ENCODE measurements around the gene PML.

DNA sequence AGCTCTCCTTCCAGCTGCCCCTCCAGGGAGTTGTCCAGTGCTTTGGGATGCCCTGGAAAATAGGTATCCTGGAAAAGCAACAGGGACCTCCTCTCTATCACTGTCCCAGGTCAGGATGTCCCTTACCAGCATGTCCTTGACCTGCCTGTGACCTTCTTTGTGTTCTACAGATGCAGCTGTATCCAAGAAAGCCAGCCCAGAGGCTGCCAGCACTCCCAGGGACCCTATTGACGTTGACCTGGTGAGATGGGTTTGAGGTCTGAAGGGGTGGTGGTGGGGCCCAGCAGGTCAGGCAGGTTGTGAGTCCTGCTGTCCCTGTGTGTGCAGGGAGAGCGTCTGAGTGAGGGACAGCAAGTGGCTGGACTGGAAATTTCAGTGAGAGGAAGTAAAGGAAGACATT lies 30.2 kb downstream of the PML start:
- TF ChIP-seq, protein P1, sequence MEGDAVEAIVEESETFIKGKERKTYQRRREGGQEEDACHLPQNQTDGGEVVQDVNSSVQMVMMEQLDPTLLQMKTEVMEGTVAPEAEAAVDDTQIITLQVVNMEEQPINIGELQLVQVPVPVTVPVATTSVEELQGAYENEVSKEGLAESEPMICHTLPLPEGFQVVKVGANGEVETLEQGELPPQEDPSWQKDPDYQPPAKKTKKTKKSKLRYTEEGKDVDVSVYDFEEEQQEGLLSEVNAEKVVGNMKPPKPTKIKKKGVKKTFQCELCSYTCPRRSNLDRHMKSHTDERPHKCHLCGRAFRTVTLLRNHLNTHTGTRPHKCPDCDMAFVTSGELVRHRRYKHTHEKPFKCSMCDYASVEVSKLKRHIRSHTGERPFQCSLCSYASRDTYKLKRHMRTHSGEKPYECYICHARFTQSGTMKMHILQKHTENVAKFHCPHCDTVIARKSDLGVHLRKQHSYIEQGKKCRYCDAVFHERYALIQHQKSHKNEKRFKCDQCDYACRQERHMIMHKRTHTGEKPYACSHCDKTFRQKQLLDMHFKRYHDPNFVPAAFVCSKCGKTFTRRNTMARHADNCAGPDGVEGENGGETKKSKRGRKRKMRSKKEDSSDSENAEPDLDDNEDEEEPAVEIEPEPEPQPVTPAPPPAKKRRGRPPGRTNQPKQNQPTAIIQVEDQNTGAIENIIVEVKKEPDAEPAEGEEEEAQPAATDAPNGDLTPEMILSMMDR (IDR thresholded peaks at IDR 0.05; ENCODE audit: poor library complexity): no peak
- TF ChIP-seq EZH2 (IDR thresholded peaks at IDR 0.05; ENCODE audit: borderline replicate concordance): no peak

All from hepatocyte (in vitro differentiated cells).